A673 (cell line): ENCODE results near the gene HIGD1A. TPM values are rescaled to one million over a fixed set of nuclear protein-coding genes. Genes with fewer than 3 reads are reported as not detected.

Experiments used
- BruUV-seq: library from RNA; stranded (reverse); fragments of 400-500 nt; replicated peaks from 2 replicates; lab custom pipeline; 2021; lab: Mats Ljungman, UMichigan
- CTCF ChIA-PET: fragments of 300-600 bp; sonication (Branson Sonifier 250); formaldehyde crosslinking; loops from one replicate; lab custom pipeline; 2022; ENCODE audit warnings: antibody characterized with exemption; lab: Charles Lee
- POLR2A ChIA-PET: fragments of 300-600 bp; sonication (Branson Sonifier 250); formaldehyde crosslinking; loops from one replicate; lab custom pipeline; 2022; ENCODE audit warnings: antibody characterized with exemption; ENCODE audit not compliant: low non-redundant PET; lab: Charles Lee
- DNase-seq: peaks from one replicate; pipeline ENCODE4 v3.0.0-alpha.2; 2015; ENCODE audit warnings: low spot score
- H3K27ac ChIP-seq: fragments of 200-600 bp; sonication (generic); 2 replicates; pipeline ENCODE4 v1.5.1; 2016; ENCODE audit warnings: mixed run types, low read depth, mild to moderate bottlenecking, mixed read lengths, antibody characterized with exemption, low read length; ENCODE audit not compliant: poor library complexity, severe bottlenecking
- H3K27me3 ChIP-seq: fragments of 200-600 bp; sonication (generic); replicated peaks from 2 replicates; pipeline ENCODE4 v1.6.1; 2017; ENCODE audit warnings: mixed run types, low read depth, mild to moderate bottlenecking, mixed read lengths, antibody characterized with exemption, low read length; ENCODE audit not compliant: insufficient read depth, poor library complexity
- H3K36me3 ChIP-seq: fragments of 200-600 bp; sonication (generic); 2 replicates; pipeline ENCODE4 v1.6.1; 2016; ENCODE audit warnings: mixed run types, mild to moderate bottlenecking, mixed read lengths, antibody characterized with exemption, low read length; ENCODE audit not compliant: insufficient read depth, poor library complexity, severe bottlenecking
- H3K4me1 ChIP-seq: fragments of 200-600 bp; sonication (generic); 2 replicates; pipeline ENCODE4 v1.6.1; 2017; ENCODE audit warnings: mixed run types, mild to moderate bottlenecking, mixed read lengths, antibody characterized with exemption, low read length; ENCODE audit not compliant: insufficient read depth, poor library complexity, severe bottlenecking
- H3K4me3 ChIP-seq: fragments of 200-600 bp; sonication (generic); 2 replicates; pipeline ENCODE4 v1.5.1; 2016; ENCODE audit warnings: low read depth, mixed run types, mild to moderate bottlenecking, mixed read lengths, low read length; ENCODE audit not compliant: poor library complexity, severe bottlenecking
- H3K9me3 ChIP-seq: fragments of 200-600 bp; sonication (generic); 2 replicates; pipeline ENCODE4 v1.6.1; 2016; ENCODE audit warnings: mixed run types, low read depth, mild to moderate bottlenecking, mixed read lengths, antibody characterized with exemption, low read length; ENCODE audit not compliant: poor library complexity, severe bottlenecking
- EZH2 ChIP-seq: fragments of 200-600 bp; sonication (generic); IDR thresholded peaks from 2 replicates; pipeline ENCODE4 v1.6.1; 2017; ENCODE audit warnings: borderline replicate concordance, low read depth, mild to moderate bottlenecking, mixed read lengths, antibody characterized with exemption, low read length; ENCODE audit not compliant: poor library complexity, severe bottlenecking
- intact Hi-C: fragments of 100-400 bp; cut with micrococcal nuclease; formaldehyde crosslinking; loops from one replicate; pipeline ENCODE4 v1.10.0; 2022; ENCODE audit not compliant: unreplicated experiment
- total RNA-seq: library from RNA; stranded (reverse); gene quantifications from 2 replicates; pipeline ENCODE4 v1.2.3, GENCODE V29; 2021
- TF ChIP-seq, protein P1 (sequence below): fragments of 300-800, 200-600 bp; sonication (generic); conservative IDR thresholded peaks from 2 replicates; pipeline ENCODE4 v1.5.1; 2017; ENCODE audit warnings: low read depth, mild to moderate bottlenecking, antibody characterized with exemption, low read length, moderate library complexity, mixed read lengths

HIGD1A gene
- total RNA-seq, 1 experiment from 2014 or later, result 50.6 TPM

DNA sequence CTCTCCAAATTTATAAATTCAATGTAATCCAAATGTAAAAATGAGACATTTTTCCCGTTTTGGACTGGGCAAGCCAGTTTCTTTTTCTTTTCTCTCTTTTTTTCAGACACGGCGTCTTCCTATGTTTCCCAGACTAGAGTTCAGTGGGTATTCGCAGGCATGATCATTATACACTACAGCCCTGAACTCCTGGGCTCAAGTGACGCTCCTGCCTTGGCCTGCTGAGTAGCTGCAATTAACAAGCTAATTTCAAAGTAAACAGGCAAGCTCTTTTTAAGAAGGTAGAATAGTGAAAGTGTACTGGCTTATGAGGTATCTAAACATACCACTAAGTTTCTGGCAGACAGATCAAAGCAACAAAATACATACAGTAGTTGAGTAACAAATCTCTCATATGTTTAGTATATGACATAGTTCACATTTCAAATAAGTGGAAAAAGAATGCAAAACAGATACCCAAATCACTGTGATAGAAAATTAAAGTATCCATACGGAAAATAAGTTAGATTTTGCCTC lies 13.5 kb downstream of the HIGD1A start:
- CTCF ChIA-PET, result no interaction called here
- intact Hi-C loops, result no loop called here
- Histone ChIP-seq H3K27ac (no peak overlapping the region), H3K4me1 (no peaks in the 10 kb centered on the region), H3K4me3 (no peak overlapping the region), H3K36me3 (no peaks in the 10 kb centered on the region), H3K9me3 (no peaks in the 10 kb centered on the region), H3K27me3 (no peaks in the 10 kb centered on the region)
- DNase-seq, result no peak
- no TSS peak for BruUV-seq
- TF ChIP-seq, protein P1, sequence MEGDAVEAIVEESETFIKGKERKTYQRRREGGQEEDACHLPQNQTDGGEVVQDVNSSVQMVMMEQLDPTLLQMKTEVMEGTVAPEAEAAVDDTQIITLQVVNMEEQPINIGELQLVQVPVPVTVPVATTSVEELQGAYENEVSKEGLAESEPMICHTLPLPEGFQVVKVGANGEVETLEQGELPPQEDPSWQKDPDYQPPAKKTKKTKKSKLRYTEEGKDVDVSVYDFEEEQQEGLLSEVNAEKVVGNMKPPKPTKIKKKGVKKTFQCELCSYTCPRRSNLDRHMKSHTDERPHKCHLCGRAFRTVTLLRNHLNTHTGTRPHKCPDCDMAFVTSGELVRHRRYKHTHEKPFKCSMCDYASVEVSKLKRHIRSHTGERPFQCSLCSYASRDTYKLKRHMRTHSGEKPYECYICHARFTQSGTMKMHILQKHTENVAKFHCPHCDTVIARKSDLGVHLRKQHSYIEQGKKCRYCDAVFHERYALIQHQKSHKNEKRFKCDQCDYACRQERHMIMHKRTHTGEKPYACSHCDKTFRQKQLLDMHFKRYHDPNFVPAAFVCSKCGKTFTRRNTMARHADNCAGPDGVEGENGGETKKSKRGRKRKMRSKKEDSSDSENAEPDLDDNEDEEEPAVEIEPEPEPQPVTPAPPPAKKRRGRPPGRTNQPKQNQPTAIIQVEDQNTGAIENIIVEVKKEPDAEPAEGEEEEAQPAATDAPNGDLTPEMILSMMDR, result no peak
- no peak for TF ChIP-seq EZH2
- POLR2A ChIA-PET, result no interaction called here

DNA sequence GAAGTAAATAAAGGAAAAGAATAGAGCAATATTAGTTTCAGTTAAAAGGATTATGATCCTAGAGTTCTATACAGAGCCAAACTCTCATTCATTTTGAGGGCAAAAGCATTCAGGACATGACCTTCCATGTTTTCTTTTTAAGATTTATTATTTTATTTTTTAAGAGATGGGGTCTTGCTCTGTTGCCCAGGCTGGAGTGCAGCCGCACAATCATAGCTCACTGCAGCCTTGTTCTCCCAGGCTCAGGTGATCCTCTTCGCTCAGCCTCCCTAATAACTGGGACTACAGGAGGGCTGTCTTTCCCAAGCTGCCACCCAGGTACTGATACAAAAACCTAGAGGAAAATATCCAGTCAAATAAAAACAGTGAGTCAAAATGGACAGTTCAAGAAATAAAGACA lies 17.7 kb downstream of the HIGD1A start:
- Histone ChIP-seq H3K27me3 (no peaks in the 10 kb centered on the region), H3K4me1 (no peaks in the 10 kb centered on the region), H3K4me3 (no peak overlapping the region), H3K9me3 (no peaks in the 10 kb centered on the region), H3K36me3 (peaks cover 3% of the 10 kb centered on the region), H3K27ac (no peak overlapping the region)
- ChIA-PET POLR2A (no interaction called here), CTCF (no interaction called here)
- intact Hi-C loops, result no loop called here
- no TSS peak for BruUV-seq
- no peak for DNase-seq
- TF ChIP-seq, protein P1, result no peak
- TF ChIP-seq EZH2, result no peak

DNA sequence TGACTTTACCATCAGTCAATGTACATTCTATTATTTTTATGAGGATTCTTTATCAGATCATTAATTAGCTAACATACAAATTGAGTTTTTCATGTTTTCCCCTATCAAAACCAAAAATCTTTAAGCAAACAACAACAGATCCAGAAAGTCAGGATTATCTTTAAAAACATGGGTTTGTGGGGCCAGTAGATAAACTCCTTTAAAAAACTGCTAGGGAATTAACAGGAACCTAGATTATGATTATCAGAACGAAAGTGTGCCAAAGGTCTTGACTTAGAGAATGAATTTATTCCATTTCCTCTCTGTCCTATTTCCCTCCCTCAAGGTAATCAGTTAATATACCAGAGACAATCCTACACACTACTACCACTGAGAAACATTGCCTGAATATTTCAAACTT lies 18.1 kb downstream of the HIGD1A start:
- TF ChIP-seq, protein P1, result no peak
- no peak for TF ChIP-seq EZH2
- Histone ChIP-seq H3K36me3 (peaks cover 3% of the 10 kb centered on the region), H3K9me3 (no peaks in the 10 kb centered on the region), H3K4me3 (no peak overlapping the region), H3K27ac (no peak overlapping the region), H3K27me3 (no peaks in the 10 kb centered on the region), H3K4me1 (no peaks in the 10 kb centered on the region)
- DNase-seq, result no peak
- CTCF ChIA-PET, result no interaction called here
- intact Hi-C loops, result no loop called here
- POLR2A ChIA-PET, result no interaction called here
- BruUV-seq, result no TSS peak
